KOPT-K1 (cell line): Measurements from ENCODE around the gene CCDC197.

Experiments used
- H3K27ac ChIP-seq: fragments of 200-600 bp; sonication (generic); 2 replicates; pipeline ENCODE4 v1.5.1; 2016; ENCODE audit warnings: antibody characterized with exemption, mild to moderate bottlenecking, low read depth, low read length; ENCODE audit not compliant: poor library complexity, severe bottlenecking
- H3K36me3 ChIP-seq: fragments of 200-600 bp; sonication (generic); 2 replicates; pipeline ENCODE4 v1.5.1; 2017; ENCODE audit warnings: antibody characterized with exemption, mild to moderate bottlenecking, low read length, moderate library complexity; ENCODE audit not compliant: insufficient read depth
- H3K9me3 ChIP-seq: fragments of 200-600 bp; sonication (generic); 2 replicates; pipeline ENCODE4 v1.5.1; 2017; ENCODE audit warnings: antibody characterized with exemption, low read length, mild to moderate bottlenecking; ENCODE audit not compliant: insufficient read depth, poor library complexity, severe bottlenecking

Gene CCDC197

GRCh38 chr14:94029671-94030203, 32.6 kb downstream of the CCDC197 start:
- no peak overlapping the region for H3K27ac ChIP-seq
- no peaks in the 10 kb centered on the region for H3K9me3 ChIP-seq
- no peaks in the 10 kb centered on the region for H3K36me3 ChIP-seq

- Histone ChIP-seq H3K27ac (no peak overlapping the region), H3K36me3 (no peaks in the 10 kb centered on the region), H3K9me3 (no peaks in the 10 kb centered on the region)
These were observed 33.5 kb downstream of the CCDC197 start for GRCh38 chr14:94030571-94030970.

- Histone ChIP-seq H3K9me3 (no peaks in the 10 kb centered on the region), H3K27ac (no peak overlapping the region), H3K36me3 (no peaks in the 10 kb centered on the region)
These were observed 34.2 kb downstream of the CCDC197 start for GRCh38 chr14:94031161-94031882.

GRCh38 chr14:94031883-94032279, 34.8 kb downstream of the CCDC197 start:
- Histone ChIP-seq H3K27ac (no peak overlapping the region), H3K9me3 (no peaks in the 10 kb centered on the region), H3K36me3 (no peaks in the 10 kb centered on the region)

- H3K27ac ChIP-seq: no peak overlapping the region
- no peaks in the 10 kb centered on the region for H3K36me3 ChIP-seq
These were observed 37.8 kb downstream of the CCDC197 start for GRCh38 chr14:94034886-94035285.

GRCh38 chr14:94036313-94037167, 39.4 kb downstream of the CCDC197 start:
- Histone ChIP-seq H3K36me3 (no peaks in the 10 kb centered on the region), H3K27ac (no peak overlapping the region), H3K9me3 (no peaks in the 10 kb centered on the region)

More at GRCh38 chr14:94034886-94035285, 37.8 kb downstream of the CCDC197 start:
- H3K9me3 ChIP-seq: no peaks in the 10 kb centered on the region

- Histone ChIP-seq H3K36me3 (no peaks in the 10 kb centered on the region), H3K9me3 (no peaks in the 10 kb centered on the region), H3K27ac (no peak overlapping the region)
These were observed 40.9 kb downstream of the CCDC197 start for GRCh38 chr14:94037954-94038353.

- Histone ChIP-seq H3K36me3 (peaks cover 5% of the 10 kb centered on the region; the same call in 1 of the 2 replicates), H3K9me3 (no peaks in the 10 kb centered on the region), H3K27ac (no peak overlapping the region)
These were observed 41.4 kb downstream of the CCDC197 start for GRCh38 chr14:94038510-94038909.

- Histone ChIP-seq H3K9me3 (no peaks in the 10 kb centered on the region), H3K27ac (no peak overlapping the region), H3K36me3 (peaks cover 11% of the 10 kb centered on the region)
These were observed 42.0 kb downstream of the CCDC197 start for GRCh38 chr14:94038921-94039629.

GRCh38 chr14:94040247-94040646, 43.1 kb downstream of the CCDC197 start:
- Histone ChIP-seq H3K27ac (no peak overlapping the region), H3K36me3 (peaks cover 23% of the 10 kb centered on the region)

GRCh38 chr14:94040796-94041195, 43.7 kb downstream of the CCDC197 start:
- Histone ChIP-seq H3K36me3 (peaks cover 28% of the 10 kb centered on the region), H3K9me3 (no peaks in the 10 kb centered on the region)

More at GRCh38 chr14:94040247-94040646, 43.1 kb downstream of the CCDC197 start:
- H3K9me3 ChIP-seq: no peaks in the 10 kb centered on the region

GRCh38 chr14:94041551-94042346, 44.6 kb downstream of the CCDC197 start:
- H3K27ac ChIP-seq: no peak overlapping the region
- H3K9me3 ChIP-seq: no peaks in the 10 kb centered on the region
- H3K36me3 ChIP-seq: peaks cover 38% of the 10 kb centered on the region

More at GRCh38 chr14:94040796-94041195, 43.7 kb downstream of the CCDC197 start:
- H3K27ac ChIP-seq: no peak overlapping the region

- peaks cover 46% of the 10 kb centered on the region for H3K36me3 ChIP-seq
- no peaks in the 10 kb centered on the region for H3K9me3 ChIP-seq
- H3K27ac ChIP-seq: no peak overlapping the region
These were observed 45.5 kb downstream of the CCDC197 start for GRCh38 chr14:94042433-94043091.
